ENCODE results near the gene BFAR.

- no peak for TF ChIP-seq CTCF (IDR thresholded peaks at IDR 0.05)
- TF ChIP-seq EZH2 (IDR thresholded peaks at IDR 0.05; ENCODE audit: borderline replicate concordance, insufficient read depth, low read depth, low read length, poor library complexity, severe bottlenecking) = no peak
Observed at GRCh38 chr16:14652726-14653125, 20.0 kb downstream of the BFAR start.

Data from B cell (primary cell).